GM21381 (cell line): ENCODE data around the gene NUDT10.
"Not testable (repeated sequence)": the region's sequence is repeated elsewhere in the genome, so short reads cannot be mapped to it uniquely, and the experiment has no call there.

Source experiments
- ATAC-seq: cut with Tn5 transposase; IDR thresholded peaks from one replicate; pipeline ENCODE4 v1.9.1; 2021; ENCODE audit warnings: mild to moderate bottlenecking, moderate library complexity; ENCODE audit not compliant: unreplicated experiment

Gene NUDT10

DNA sequence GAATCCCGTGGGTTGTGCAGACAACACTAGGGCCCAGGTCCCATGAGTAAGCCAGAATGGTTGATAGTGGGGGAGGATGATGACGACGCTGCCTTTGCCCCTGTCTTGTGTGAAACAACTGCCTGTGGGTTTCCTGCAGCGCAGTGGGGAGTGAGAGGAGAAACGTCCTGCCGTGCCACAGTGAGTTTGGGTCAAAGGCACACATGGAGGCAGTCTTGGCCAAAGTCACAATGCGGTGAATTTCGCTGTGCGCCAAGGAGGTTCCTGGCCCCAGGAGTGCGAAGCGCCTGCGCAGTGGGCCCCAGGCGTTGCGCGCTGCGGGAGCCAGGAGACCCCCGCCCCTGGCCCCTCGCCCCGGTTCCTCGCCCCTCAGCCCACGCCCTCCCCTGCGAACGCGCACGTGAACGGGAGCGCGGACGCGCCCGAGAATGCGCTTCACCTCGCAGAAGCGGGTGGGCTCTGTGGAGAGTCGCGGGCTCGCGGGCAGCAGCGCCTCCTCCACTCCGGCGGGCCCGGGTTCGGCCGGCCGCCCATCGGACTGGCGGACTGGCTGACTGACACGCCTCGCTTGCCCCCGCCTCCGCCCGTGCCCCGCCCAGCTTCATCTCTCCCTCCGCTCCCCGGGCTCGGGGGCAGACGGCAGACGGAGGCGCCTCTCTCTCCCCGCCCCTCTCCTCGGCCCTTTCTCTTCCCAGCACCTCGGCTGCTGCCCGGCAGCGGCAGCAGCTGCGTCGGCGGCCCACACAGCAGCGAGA lies at the start of gene NUDT10:
Gene NUDT10, plus strand, starts transcription at position 635 of the 755 bp plus-strand sequence. CDS start 144 bp downstream, outside the sequence.
- no peak for ATAC-seq

GRCh38 chrX:51292421-51292820 lies 40.2 kb upstream of the NUDT10 start:
- ATAC-seq, result no peak

DNA sequence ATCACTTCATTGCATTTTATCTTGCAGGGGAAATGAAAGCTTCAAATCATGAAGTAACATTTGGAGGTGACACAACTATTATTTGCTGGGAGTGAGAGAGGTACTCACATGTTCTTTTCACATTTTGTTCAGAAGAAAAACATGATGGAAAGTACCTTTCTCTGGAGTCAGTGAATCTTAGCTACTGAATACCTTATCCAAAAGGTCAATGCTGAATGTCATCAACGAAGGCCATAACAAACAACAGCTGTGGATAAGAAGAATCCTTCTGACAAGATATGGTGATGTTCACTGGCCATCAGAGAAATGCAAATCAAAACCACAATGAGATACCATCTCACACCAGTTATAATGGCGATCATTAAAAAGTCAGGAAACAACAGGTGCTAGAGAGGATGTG lies 36.5 kb upstream of the NUDT10 start:
- no peak for ATAC-seq

- ATAC-seq, result no peak
Observed at GRCh38 chrX:51316271-51316670, 16.4 kb upstream of the NUDT10 start.

DNA sequence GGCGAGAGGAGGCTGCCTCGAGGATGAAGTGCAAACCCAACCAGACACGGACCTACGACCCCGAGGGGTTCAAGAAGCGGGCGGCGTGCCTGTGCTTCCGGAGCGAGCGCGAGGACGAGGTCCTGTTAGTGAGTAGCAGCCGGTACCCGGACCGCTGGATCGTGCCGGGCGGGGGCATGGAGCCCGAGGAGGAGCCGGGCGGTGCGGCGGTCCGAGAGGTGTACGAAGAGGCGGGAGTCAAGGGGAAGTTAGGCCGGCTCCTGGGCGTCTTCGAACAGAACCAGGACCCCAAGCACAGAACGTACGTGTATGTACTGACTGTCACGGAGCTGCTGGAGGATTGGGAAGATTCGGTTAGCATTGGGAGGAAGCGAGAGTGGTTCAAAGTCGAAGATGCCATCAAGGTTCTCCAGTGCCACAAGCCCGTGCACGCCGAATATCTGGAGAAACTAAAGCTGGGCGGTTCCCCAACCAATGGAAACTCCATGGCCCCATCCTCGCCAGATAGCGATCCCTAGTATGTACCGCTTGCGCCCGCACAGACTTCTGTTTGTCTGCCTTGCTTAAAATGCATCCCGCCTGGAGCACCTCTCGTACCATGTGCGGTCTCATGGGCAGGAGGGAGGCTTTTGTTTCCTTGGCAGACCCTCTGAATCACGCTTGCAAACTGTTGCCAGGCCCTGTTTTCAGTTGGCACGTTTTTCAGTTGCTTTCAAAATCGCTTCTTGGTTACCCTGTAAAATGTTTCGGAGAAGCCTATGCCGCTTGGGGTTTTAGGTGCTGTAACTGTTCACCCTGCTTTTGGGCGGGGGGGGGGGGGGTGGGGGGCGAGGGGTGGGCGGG lies 542 bp downstream of the NUDT10 start:
- ATAC-seq, result not testable (repeated sequence)

GRCh38 chrX:51334276-51334675 lies 1.7 kb downstream of the NUDT10 start:
- ATAC-seq, result no peak

- no peak for ATAC-seq
Observed at GRCh38 chrX:51336584-51336983, 4.0 kb downstream of the NUDT10 start.

DNA sequence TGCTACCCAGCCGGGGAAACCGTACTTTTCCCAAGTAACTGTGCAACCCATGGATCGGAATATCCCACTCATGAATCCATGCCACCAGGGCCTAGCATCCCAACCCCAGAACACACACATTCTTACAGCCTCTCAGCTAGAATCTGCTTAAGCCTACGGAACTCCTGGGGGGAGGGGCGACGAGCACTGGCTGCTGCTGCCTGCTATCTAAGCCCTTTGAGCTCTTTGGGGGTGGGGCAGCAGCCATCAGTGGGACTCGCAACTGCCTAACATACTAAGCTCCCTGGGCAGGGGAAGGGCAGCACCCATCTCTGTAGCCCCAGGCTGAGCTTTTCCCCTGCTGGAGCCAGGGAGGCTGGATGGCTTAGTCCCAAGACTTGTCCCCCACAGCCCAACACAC lies 28.6 kb downstream of the NUDT10 start:
- ATAC-seq, result no peak

DNA sequence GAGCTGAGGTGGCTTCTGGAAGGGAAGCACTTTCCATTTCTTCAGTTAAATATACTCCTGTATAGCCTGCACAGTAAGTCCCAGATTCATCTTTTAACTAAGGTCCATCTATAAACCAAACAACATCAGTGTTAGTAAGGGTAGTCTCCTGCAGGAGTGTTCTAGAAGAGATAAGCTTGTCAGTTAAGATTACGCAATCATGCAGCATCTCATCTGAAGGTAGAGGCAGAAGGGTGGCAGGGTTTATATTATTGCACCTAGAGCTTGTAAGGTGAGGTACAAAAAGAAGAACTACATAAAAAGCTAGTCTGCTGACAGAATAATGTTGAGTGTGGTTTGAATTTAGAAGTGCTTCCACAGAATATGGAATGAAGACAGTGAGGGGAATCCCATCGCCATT lies 44.0 kb downstream of the NUDT10 start:
- ATAC-seq, result no peak
